NCI-H748 (cell line): ENCODE results near the gene SERPINA5.
A peak's percentile ranks its signal among the peaks of the same experiment; 100 is the strongest.

Experiments used
- DNase-seq: peaks from one replicate; lab custom pipeline; 2025; ENCODE audit not compliant: unreplicated experiment; lab: John Stamatoyannopoulos, UW

Gene SERPINA5

DNA sequence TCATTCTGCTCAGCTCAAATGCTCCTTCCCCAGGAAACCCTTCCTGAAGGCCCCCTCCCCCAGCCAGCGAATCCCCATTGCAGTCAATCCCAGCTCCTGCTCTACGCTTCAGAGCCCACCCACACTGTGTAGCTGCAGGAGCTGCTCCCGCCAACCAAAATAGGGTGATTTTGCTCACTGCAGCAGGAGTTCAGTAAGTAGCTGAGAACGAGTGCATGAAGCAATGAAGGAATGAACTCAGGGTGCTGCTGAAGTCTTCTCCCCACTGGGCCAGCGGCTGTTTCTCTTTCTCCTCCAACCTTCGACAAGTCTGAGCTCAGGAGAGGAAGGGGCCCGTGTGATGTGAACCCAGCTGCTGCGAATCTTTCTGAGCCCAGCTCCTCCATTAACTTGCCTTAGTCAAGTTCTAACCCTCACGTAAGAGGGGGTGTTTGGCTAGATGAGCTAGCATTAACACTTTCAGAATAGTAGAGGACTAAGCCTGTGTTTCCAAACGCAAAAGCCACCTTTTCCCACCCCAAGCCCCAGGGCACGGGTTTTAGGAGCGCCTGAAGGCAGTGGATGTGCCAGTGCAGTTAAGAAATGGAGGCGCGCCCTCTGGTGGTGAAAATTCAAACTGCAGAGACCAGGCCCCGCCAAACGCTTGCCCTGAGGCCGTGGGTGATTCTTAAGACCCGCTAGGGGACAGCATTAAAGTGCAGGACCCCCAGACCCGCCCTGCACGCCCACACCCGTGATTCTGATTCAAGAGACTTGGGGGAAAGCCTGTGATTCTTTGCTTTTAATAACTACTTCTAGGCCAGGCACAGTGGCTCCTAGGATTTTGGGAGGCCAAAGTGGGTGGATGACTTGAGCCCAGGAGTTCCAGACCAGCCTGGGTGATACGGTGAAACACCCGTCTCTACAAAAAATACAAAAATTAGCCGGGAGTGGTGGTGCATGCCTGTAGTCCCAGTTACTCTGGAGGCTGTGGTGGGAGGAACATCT, 31.9 kb upstream of the SERPINA5 start:
- peak; percentile 67 for DNase-seq

- DNase-seq = no peak
These were observed 31.2 kb upstream of the SERPINA5 start for GRCh38 chr14:94550041-94550440.

- no peak for DNase-seq
These were observed 25.2 kb upstream of the SERPINA5 start for GRCh38 chr14:94555991-94556390.

DNA sequence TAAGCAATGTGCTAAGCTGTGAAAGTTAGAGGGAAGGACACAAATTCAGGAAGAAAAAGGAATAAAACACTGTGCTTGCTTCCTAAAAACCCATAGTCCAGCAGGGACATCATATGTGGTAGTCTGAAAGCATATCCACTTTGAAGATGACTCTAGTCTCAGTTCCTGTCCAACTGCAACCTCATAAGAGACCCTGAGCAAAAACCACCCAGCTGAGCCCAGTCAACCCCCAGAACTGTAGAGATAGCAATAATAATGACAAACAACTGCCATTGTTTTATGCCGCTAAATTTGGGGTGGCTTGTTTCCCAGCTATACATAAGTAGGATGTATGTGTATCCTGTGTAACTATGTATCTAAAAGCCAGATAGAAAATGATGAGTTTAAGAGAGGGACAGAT, 23.9 kb upstream of the SERPINA5 start:
- no peak for DNase-seq

DNA sequence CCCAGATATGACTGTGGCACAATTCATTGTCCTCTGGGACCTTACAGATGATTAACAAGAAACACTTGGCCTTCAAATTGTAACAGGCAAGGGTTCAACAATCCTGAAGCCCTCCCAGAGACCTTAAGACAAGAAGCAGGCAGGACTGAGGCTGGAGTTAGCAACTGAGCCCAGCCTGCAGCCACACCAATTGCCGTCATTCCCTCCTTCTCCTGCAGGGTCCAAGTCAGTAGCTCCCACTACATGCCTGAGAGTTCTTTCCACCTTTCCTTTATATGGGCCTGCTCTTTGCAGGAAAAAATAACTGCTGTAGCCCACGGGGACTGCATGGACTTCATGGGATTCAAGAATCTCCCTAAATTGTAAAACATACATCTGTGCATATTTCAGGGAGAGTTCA, 22.4 kb upstream of the SERPINA5 start:
- no peak for DNase-seq

DNA sequence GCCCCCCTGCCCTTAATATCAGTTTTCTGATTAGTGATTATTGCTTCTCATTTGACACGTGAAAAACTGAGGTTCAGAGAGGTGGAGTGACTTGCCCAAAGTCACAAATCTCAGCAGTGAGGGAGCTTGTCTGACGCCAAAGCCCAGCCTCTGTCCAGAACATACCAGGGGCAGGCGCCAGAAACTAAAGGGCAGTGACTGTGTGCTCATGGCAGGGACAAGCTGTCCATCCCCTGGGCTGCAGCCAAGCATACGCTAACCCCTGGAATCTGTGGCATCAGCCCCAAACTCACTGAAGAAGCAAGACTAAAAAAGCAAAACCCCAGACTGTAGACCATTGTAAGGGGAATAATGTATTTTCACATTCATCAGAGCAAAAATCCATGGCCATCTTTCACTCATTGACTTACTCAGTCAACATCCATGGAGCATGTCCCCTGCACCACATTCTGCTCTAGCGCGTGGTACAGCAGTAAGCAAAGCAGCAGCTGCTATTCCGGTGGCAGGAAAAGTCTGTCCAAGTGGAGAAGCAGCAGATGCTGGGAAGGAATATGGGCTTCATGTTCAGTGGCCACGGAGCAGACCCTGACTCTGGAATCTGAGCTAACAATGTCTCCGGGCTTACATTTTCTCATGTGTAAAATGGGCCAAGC, 21.5 kb upstream of the SERPINA5 start:
- no peak for DNase-seq

DNA sequence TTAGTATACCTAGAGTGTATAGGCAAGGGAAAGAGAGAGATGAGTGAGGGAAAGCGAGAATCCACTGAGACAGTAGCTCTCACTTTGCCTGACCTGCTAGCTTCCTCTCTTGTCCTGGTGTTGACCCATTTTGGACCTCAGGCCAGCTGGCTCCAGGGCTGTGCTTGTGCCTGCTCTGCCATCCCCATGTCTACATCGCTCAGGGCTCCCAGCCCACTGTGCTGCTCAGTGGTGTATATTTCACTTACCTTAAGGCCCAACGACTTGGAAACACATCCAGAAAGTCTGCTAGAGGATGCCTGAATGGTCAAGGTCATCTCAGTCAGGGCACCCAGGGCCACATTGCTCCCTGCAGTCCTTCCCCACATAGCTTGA, 20.9 kb upstream of the SERPINA5 start:
- DNase-seq = no peak

DNA sequence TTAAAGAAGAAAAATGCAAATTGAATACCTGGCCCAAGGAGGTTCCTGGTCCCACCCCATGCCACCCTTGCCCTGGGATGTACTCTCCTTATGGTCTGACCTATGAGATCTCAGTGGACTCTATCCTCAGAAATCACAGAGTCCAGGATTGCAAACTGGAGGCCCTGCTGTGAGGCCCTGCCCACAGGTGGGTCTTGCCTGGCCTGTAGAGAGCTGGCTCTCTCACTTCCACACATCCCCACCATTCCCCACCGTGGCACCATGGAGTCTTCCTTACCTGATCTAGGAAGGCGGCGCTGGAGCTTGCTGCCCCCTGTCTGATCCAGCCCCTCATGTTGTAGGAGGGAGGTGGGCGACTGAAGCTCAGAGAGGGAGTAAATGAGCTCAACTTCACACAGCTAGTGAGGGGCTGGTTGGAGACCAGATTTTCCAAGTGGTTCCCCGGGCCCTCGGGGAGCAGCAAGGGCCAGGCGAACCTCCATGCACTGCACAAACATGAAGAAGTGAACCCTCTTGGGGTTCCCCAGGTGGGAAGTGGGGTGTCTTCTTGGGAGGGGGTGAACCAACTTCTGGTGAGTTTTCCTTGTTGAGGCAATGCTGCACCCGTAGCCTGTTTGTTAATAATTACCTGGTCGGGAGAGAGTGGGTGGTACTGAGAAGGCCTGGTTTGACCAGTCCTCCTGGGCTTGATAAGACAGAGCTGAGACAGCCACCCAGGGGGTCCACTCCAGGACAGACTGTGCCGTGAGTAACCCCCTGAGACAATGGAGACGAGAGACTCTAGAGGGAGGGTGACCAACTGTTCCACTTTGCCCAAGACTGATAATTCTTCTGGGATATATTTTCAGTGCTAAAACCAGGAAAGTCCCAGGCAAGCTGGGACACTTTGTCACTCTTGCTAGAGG, 20.2 kb upstream of the SERPINA5 start, which contains the start of gene SERPINA4:
Gene SERPINA4 (plus strand): TSS at position 692 of the 905 bp plus-strand sequence. CDS start 2,041 bp downstream, outside the sequence.
- no peak for DNase-seq

- DNase-seq = no peak
These were observed 19.6 kb upstream of the SERPINA5 start for GRCh38 chr14:94561656-94562010.

DNA sequence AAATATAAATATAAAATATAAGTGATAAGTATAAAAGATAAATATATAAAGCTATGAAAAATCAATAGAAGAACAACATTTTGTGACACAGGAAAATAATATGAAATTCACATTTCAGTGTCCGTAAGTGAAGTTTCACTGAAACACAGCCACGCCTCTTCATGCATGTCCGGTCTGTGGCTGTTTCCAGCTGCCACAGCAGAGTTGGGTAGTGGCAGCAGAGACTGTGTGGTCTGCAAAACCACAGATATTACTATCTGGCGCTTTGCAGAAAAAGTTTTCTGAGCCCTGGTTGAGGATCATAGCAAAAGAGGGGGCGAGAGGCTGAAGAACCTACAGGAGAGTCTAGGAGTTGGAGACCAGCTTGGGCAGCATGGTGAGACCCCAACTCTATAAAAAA, 19.2 kb upstream of the SERPINA5 start:
- DNase-seq = no peak

GRCh38 chr14:94562941-94563883, 18.0 kb upstream of the SERPINA5 start:
- no peak for DNase-seq

- no peak for DNase-seq
These were observed 16.8 kb upstream of the SERPINA5 start for GRCh38 chr14:94564381-94564780.

GRCh38 chr14:94568186-94568585, 13.0 kb upstream of the SERPINA5 start:
- DNase-seq = no peak

GRCh38 chr14:94569381-94570001, 11.7 kb upstream of the SERPINA5 start:
- DNase-seq = no peak

GRCh38 chr14:94570002-94570400, 11.2 kb upstream of the SERPINA5 start:
- no peak for DNase-seq

- no peak for DNase-seq
These were observed 10.8 kb upstream of the SERPINA5 start for GRCh38 chr14:94570440-94570839.

GRCh38 chr14:94571395-94571794, 9.8 kb upstream of the SERPINA5 start:
- DNase-seq = no peak

DNA sequence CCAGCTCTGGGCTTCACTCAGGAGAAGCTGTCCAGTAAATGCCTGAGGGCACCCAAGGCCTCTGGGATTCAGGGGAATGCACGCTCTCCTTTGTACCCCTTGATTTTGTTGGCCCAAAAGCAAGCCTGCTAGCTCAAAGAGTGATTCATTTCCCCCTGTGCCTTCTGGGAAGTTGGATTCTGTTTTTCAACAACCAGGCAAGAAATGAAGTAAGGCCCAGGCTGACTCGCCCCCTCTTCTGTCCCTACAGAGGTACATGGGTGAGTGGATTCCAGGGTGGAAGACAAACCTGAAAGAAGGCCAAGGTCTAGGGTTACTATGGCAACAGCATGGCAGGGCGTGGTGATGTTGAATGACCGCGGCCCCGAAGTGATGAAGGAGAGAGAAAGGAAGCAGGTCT, 9.3 kb upstream of the SERPINA5 start:
- DNase-seq = no peak

- DNase-seq = no peak
These were observed 8.5 kb upstream of the SERPINA5 start for GRCh38 chr14:94572637-94573303.
